ENCODE data around the gene AP5S1. TPM values are rescaled to one million over a fixed set of nuclear protein-coding genes. Genes with fewer than 3 reads are reported as not detected.
"Not testable (repeated sequence)": the region's sequence is repeated elsewhere in the genome, so short reads cannot be mapped to it uniquely, and the experiment has no call there.

Gene AP5S1
- total RNA-seq, 2 donors from 2014 or later = 11.3 to 11.9 TPM

DNA sequence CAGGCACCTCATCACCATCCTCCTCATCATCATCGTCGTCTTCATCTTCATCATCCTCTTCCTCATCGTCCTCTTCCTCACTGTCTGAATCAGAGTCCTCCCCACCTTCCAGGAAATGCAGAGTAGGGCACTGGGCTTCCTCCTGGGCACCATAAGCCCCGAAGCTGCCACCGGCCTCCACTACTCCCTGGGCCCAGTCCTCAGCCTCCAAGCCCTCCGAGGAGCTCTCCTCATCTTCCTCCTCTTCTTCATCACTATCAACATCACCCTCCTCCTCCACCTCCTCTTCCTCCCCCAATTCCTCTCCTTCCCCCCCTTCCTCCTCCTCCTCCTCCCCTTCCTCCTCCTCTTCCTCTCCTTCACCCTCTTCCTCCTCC, 35.5 kb upstream of the AP5S1 start:
- peak overlapping the region; percentile 75 for H3K27ac Mint-ChIP-seq
- H3K4me3 Mint-ChIP-seq = peak overlapping the region; percentile 82
- ATAC-seq = no peak
- no peaks in the 10 kb centered on the region for H3K36me3 Mint-ChIP-seq (ENCODE audit: low read depth)
- H3K9me3 ChIP-seq (ENCODE audit: control insufficient read depth, low read length, poor library complexity, severe bottlenecking) = no peaks in the 10 kb centered on the region
- H3K4me1 Mint-ChIP-seq = peaks cover 33% of the 10 kb centered on the region
- DNase-seq = no peak
- no peaks in the 10 kb centered on the region for H3K27me3 Mint-ChIP-seq

DNA sequence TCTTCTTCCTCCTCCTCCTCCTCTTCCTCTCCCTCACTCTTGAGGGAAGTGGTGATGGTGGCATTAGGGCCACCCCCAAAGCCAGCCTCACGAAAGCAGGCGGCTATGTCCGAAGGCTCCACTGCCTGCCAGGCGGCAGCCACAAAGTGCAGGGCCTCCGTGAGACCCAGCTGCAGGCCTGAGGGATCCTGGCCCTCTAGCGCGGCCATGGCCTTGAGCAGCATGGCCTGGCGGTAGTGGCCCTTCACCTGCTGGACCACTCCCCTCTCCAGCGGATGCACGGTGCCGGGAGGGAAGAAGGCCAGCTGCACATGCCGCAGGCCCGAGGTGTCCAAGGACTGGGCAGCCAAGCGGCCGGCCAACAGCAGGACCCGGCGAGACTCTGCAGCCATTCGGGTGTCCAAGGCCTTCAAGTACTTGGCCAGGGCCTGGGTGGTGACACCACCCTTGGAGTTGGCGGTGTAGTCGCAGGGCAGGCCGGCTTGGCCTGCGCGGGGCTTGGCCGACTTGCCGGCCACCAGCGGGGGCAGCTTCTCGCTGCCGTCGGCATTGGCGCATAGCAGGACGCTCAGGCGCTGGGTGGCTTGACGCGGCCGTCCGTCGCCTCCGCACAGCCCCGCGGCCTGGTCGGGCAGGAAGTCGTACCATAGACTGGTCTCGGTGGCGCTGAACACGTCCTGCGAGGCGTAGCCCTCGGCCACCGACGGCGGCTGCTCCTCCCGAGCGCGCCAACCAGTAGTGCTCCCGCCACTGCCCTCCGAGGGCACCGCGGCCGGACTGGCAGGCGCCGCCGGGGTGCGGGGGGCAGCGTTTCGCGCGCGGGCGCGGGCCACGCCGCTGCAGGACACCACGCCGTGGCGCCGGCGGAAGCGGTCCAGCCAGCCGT, 34.9 kb upstream of the AP5S1 start:
- ATAC-seq (no peak), DNase-seq (no peak)
- H3K36me3 Mint-ChIP-seq (ENCODE audit: low read depth) = no peaks in the 10 kb centered on the region
- peak overlapping the region; percentile 82 for H3K4me3 Mint-ChIP-seq
- H3K27ac Mint-ChIP-seq = peak overlapping the region; percentile 75
- no peaks in the 10 kb centered on the region for H3K9me3 ChIP-seq (ENCODE audit: control insufficient read depth, low read length, poor library complexity, severe bottlenecking)
- no peaks in the 10 kb centered on the region for H3K27me3 Mint-ChIP-seq
- H3K4me1 Mint-ChIP-seq = peaks cover 31% of the 10 kb centered on the region

DNA sequence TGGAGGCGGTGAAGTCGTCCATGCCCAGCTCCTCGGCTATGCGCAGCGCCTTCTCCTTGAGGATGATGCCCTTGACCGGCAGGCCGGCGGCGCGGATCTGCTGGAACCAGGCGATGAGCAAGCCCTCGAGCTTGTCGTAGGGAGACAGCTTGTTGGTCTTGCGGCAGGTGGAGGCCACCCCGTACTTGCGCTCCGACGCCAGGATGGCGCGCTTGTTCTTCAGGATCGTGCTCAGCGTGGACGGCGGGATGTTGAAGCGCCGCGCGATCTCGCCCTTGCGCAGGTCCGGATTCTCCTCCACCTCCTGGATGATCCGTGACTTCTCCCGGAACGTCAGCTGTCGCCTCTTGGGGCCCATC, 34.2 kb upstream of the AP5S1 start:
- Mint-ChIP-seq H3K36me3 (ENCODE audit: low read depth) (no peaks in the 10 kb centered on the region), H3K4me1 (peaks cover 28% of the 10 kb centered on the region), H3K4me3 (peak overlapping the region; percentile 87), H3K27ac (no peak overlapping the region), H3K27me3 (no peaks in the 10 kb centered on the region)
- H3K9me3 ChIP-seq (ENCODE audit: control insufficient read depth, low read length, poor library complexity, severe bottlenecking) = no peaks in the 10 kb centered on the region
- DNase-seq = peak in 2 of 3 donors; percentile 32 to 33
- peak; percentile 35 for ATAC-seq

DNA sequence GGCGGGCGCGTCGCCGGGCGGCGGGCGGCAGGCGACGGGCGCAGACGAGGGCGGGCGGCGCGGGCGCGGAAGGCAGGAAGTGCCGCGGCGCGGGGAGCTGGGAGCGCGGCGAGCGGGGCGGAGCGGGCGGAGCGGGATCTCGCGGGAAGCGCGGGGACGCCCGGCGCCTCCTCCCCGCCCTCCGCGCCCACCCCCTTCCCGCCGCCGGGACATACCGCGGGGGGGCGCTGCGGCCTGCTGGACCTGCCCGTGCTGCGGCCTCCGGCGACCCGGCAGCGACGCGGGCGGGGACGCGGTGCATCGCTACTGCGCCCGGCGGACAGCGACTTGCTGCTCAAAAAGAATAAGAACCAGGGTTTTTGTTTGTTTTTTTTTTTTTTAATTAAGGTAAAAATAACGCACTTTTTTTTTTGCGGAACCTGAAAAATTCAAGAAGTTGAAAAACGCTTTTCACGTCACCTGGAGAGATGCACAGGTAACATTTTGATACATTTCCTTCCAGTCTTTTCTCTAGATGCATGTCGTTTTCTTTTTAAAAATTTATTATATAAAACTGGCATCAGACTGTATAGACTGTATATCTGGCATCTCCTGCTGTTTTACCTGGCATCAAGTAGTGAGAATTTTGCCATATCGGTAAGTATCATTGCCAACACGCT, 33.6 kb upstream of the AP5S1 start, which contains the start of gene CENPB:
Gene CENPB (minus strand): TSS at position 76 of the 659 bp plus-strand sequence. CDS start 257 bp downstream, outside the sequence.
- peaks cover 26% of the 10 kb centered on the region for H3K4me1 Mint-ChIP-seq
- no peaks in the 10 kb centered on the region for H3K9me3 ChIP-seq (ENCODE audit: control insufficient read depth, low read length, poor library complexity, severe bottlenecking)
- ATAC-seq (peak; percentile 92), DNase-seq (peak; percentile 89 to 93 (median 91))
- no peaks in the 10 kb centered on the region for H3K36me3 Mint-ChIP-seq (ENCODE audit: low read depth)
- H3K4me3 Mint-ChIP-seq = peak within 1 kb of the TSS; percentile 87
- no peaks in the 10 kb centered on the region for H3K27me3 Mint-ChIP-seq
- peak within 1 kb of the TSS; percentile 68 for H3K27ac Mint-ChIP-seq

DNA sequence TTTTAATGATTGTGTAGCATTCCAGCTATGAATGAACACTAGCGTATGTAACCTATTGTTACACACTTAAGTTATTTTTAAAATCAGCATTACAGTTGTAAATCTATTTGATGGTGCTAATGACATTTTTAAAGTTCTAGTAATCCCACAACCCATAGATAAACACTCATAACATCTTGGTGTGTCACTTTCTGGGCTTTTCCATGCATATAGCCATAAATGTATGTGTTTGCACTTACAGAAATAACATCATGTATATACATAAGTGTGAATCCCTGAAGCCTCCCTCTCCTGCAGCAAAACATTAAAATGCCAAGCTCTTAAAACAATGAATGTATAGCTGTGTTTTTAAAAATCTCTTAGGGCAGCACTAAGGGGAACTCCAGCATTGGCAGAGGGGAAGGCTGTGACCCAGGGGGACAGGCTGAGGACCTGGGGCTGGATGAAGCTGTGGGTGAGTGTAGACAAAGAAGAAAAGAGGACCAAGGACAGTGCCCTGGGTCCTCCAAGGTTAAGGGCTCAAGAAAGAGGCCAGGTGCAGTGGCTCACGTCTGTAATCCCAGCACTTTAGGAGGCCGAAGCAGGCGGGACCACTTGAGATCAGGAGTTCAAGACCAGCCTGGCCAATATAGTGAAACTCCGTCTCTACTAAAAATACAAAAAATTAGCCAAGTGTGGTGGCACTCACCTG, 32.9 kb upstream of the AP5S1 start:
- peaks cover 26% of the 10 kb centered on the region for H3K4me1 Mint-ChIP-seq
- no peaks in the 10 kb centered on the region for H3K36me3 Mint-ChIP-seq (ENCODE audit: low read depth)
- H3K9me3 ChIP-seq (ENCODE audit: control insufficient read depth, low read length, poor library complexity, severe bottlenecking) = no peaks in the 10 kb centered on the region
- DNase-seq = no peak
- H3K4me3 Mint-ChIP-seq = peak overlapping the region; percentile 36
- no peak for ATAC-seq
- peak overlapping the region; percentile 68 for H3K27ac Mint-ChIP-seq
- H3K27me3 Mint-ChIP-seq = no peaks in the 10 kb centered on the region

DNA sequence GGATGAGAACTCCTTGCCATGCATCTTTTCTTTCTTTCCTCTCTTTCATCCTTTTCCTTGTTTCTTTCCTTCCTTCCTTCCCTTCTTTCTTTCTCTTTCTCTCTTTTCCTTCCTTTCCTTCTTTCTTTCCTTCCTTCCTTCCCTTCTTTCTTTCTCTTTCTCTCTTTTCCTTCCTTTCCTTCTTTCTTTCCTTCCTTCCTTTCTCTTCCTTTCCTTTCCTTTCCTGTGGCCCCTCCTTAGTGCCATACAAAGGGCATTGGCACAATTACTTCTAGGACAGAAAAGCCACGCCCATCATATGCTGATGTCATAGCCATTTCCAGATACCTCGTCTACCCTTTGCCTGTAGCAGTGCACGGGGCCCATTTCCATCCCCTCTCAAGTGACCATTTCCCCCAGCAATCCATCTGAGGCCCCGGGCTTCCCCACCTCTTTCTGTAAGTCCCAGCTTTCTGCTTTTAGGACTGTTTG, 31.6 kb upstream of the AP5S1 start:
- DNase-seq (no peak), ATAC-seq (no peak)
- H3K4me1 Mint-ChIP-seq = peaks cover 22% of the 10 kb centered on the region
- no peaks in the 10 kb centered on the region for H3K9me3 ChIP-seq (ENCODE audit: control insufficient read depth, low read length, poor library complexity, severe bottlenecking)
- no peaks in the 10 kb centered on the region for H3K36me3 Mint-ChIP-seq (ENCODE audit: low read depth)
- peak overlapping the region; percentile 57 for H3K4me3 Mint-ChIP-seq
- no peaks in the 10 kb centered on the region for H3K27me3 Mint-ChIP-seq
- peak overlapping the region; percentile 83 for H3K27ac Mint-ChIP-seq

DNA sequence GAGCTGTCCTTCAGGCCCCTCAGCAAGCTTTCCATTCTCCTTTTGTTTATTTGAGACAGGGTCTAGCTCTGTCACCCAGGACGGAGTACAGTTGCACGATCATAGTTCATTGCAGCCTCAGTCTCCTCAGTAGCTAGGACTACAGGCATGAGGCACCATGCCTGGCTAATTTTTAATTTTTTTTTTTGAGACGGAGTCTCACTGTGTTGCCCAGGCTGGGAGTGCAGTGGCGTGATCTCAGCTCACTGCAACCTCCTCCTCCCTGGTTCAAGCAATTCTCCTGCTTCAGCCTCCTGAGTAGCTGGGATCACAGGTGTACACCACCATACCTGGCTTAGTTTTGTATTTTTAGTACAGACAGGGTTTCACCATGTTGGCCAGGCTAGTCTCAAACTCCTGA, 31.1 kb upstream of the AP5S1 start:
- peaks cover 22% of the 10 kb centered on the region for H3K4me1 Mint-ChIP-seq
- ATAC-seq; H3K9me3 ChIP-seq (ENCODE audit: control insufficient read depth, low read length, poor library complexity, severe bottlenecking); H3K4me3 Mint-ChIP-seq; H3K36me3 Mint-ChIP-seq (ENCODE audit: low read depth); H3K27me3 Mint-ChIP-seq; DNase-seq: not testable (repeated sequence)
- H3K27ac Mint-ChIP-seq = peak overlapping the region; percentile 83

DNA sequence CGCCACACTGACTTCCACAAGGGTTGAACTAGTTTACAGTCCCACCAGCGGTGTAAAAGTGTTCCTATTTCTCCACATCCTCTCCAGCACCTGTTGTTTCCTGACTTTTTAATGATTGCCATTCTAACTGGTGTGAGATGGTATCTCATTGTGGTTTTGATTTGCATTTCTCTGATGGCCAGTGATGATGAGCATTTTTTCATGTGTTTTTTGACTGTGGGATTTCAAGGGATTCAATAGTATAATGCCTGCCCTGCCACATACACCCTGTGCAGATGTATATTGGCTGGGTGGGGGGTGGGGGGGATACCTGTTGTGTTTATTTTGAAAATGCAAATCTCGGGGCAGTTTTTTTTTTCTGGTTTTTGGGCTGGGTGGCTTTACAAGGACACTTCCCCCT, 26.2 kb upstream of the AP5S1 start:
- H3K36me3 Mint-ChIP-seq (ENCODE audit: low read depth); H3K27me3 Mint-ChIP-seq; H3K27ac Mint-ChIP-seq; H3K9me3 ChIP-seq (ENCODE audit: control insufficient read depth, low read length, poor library complexity, severe bottlenecking); DNase-seq; ATAC-seq; H3K4me3 Mint-ChIP-seq: not testable (repeated sequence)
- H3K4me1 Mint-ChIP-seq = peaks cover 25% of the 10 kb centered on the region

DNA sequence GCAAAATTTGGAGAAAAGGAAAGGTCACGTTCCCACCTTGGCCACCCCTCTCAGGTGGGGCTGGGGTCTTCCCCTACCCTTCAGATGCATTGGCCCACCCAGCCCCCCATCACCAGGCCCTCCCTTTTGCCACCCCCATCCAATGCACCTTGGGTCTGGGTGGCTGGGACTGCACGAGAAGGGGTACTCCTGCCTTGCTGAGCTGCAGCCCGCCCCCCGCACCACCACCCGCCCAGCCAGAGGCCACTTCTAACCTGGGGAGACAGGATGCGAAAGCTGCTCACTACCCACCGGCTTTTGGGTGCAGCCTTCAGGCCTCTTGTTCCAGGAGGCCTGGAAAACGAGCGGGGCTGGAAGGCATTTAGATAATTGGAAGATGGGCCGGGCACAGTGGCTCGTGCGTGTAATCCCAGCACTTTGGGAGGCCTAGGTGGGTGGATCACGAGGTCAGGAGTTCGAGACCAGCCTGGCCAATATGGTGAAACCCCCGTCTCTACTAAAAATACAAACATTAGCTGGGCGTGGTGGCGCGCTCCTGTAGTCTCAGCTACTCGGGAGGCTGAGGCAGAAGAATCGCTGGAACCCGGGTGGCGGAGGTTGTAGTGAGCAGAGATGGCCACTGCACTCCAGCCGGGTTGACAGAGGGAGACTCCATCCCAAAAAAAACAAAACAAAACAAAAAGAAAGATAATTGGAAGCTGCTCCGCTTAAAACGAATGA, 25.5 kb upstream of the AP5S1 start:
- DNase-seq = no peak
- Mint-ChIP-seq H3K27ac (peak overlapping the region; percentile 93), H3K4me3 (peak overlapping the region; percentile 100), H3K4me1 (peaks cover 30% of the 10 kb centered on the region), H3K27me3 (no peaks in the 10 kb centered on the region), H3K36me3 (ENCODE audit: low read depth) (peaks cover 6% of the 10 kb centered on the region)
- no peak for ATAC-seq
- no peaks in the 10 kb centered on the region for H3K9me3 ChIP-seq (ENCODE audit: control insufficient read depth, low read length, poor library complexity, severe bottlenecking)

DNA sequence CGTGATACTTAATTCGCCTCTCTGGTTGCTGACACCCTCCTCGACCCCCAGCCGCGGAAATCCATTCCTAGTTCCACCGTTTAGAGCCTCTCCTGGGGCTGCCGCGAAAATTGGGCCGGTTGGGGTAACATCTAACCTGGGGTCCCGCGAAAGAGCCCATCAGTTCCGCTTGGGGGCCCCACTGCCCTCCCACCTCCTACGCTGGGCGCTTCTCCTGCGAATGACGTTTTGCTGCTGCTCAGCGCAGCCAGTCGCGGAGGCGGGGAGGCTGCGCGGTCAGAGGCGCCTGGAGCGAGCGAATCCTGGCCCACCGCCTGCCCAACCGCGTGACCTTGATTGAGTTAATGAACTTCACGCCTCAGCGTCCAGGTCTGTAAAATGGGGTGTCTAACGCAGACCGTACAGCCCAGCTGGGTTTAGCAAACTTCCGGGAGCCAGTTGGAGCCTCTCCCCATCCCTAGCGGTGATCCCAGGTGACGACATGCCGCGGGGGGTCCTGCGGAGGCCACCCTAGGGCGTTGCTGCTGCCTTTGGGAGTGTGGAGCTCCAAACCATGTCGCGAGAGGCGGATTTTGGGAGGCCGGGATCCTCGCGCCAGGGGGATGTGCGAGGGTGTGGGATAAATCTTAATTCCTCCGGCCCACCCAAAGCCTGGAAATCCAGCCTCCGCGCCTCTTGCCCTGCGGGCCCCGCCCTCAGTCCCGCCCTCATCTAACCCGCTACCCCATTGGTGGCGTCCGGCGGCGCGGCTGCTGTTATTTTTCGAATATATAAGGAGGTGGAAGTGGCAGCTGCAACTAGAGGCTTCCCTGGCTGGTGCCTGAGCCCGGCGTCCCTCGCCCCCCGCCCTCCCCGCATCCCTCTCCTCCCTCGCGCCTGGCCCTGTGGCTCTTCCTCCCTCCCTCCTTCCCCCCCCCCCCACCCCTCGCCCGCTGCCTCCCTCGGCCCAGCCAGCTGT, 24.6 kb upstream of the AP5S1 start, which contains the start of gene CDC25B:
Gene CDC25B (plus strand): TSS at position 800 of the 958 bp plus-strand sequence. CDS start 222 bp downstream, outside the sequence.
- H3K4me1 Mint-ChIP-seq = peaks cover 37% of the 10 kb centered on the region
- H3K27me3 Mint-ChIP-seq = no peaks in the 10 kb centered on the region
- H3K9me3 ChIP-seq (ENCODE audit: control insufficient read depth, low read length, poor library complexity, severe bottlenecking) = no peaks in the 10 kb centered on the region
- peaks cover 12% of the 10 kb centered on the region for H3K36me3 Mint-ChIP-seq (ENCODE audit: low read depth)
- peak within 1 kb of the TSS; percentile 95 for H3K27ac Mint-ChIP-seq
- ATAC-seq (peak; percentile 84), DNase-seq (peak; percentile 74 to 85 (median 80))
- H3K4me3 Mint-ChIP-seq = peak within 1 kb of the TSS; percentile 100

DNA sequence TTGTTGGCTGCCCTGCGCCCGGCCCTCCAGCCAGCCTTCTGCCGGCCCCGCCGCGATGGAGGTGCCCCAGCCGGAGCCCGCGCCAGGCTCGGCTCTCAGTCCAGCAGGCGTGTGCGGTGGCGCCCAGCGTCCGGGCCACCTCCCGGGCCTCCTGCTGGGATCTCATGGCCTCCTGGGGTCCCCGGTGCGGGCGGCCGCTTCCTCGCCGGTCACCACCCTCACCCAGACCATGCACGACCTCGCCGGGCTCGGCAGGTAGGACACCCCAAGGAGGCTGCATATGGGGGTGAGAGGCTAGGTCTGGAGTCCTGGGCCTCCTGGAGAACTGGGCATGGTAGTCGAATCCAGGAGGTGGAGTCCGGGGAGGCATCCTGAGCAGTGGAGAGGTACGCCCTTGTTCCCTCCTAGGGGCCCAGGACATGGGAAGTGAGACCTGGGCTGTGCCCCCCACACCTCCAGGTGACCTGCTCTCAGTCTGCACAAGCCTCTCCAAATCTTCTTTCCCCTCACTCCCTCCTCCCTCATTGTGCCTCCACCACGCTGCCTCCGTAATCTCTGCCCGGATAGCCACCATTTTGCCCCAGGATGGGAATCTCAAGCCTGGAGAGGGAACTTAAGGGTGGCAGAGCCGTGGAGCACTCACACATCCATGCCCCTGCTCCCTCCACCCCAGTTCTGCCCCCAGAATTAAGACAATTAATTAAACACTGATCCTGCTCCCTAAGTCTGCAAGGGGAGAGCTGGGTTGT, 23.7 kb upstream of the AP5S1 start:
- peak overlapping the region; percentile 100 for H3K4me3 Mint-ChIP-seq
- no peaks in the 10 kb centered on the region for H3K27me3 Mint-ChIP-seq
- H3K9me3 ChIP-seq (ENCODE audit: control insufficient read depth, low read length, poor library complexity, severe bottlenecking) = no peaks in the 10 kb centered on the region
- peaks cover 12% of the 10 kb centered on the region for H3K36me3 Mint-ChIP-seq (ENCODE audit: low read depth)
- DNase-seq (no peak), ATAC-seq (no peak)
- H3K27ac Mint-ChIP-seq = peak overlapping the region; percentile 95
- H3K4me1 Mint-ChIP-seq = peaks cover 34% of the 10 kb centered on the region

Data from T-helper 17 cell (primary cell).